ENCODE data around the gene EXTL1.

EXTL1 gene

GRCh38 chr1:26025060-26025459 lies 3.5 kb downstream of the EXTL1 start:
- no peak for DNase-seq (ENCODE audit: low spot score)

GRCh38 chr1:26025517-26025916 lies 3.9 kb downstream of the EXTL1 start:
- DNase-seq (ENCODE audit: low spot score), result peak; percentile 57

- peak; percentile 53 for DNase-seq (ENCODE audit: low spot score)
Measured at GRCh38 chr1:26027716-26028489, 6.3 kb downstream of the EXTL1 start.

- DNase-seq (ENCODE audit: low spot score), result peak; percentile 95
Measured at GRCh38 chr1:26028490-26028980, 7.0 kb downstream of the EXTL1 start.

- DNase-seq (ENCODE audit: low spot score), result no peak
Measured at GRCh38 chr1:26029054-26029863, 7.7 kb downstream of the EXTL1 start.

- no peak for DNase-seq (ENCODE audit: low spot score)
Measured at GRCh38 chr1:26029864-26030481, 8.4 kb downstream of the EXTL1 start.

- no peak for DNase-seq (ENCODE audit: low spot score)
Measured at GRCh38 chr1:26031196-26031595, 9.6 kb downstream of the EXTL1 start.

- no peak for DNase-seq (ENCODE audit: low spot score)
Measured at GRCh38 chr1:26031611-26032220, 10.1 kb downstream of the EXTL1 start.

- DNase-seq (ENCODE audit: low spot score), result no peak
Measured at GRCh38 chr1:26032656-26033357, 11.2 kb downstream of the EXTL1 start.

GRCh38 chr1:26034504-26035202 lies 13.1 kb downstream of the EXTL1 start:
- no peak for DNase-seq (ENCODE audit: low spot score)

- DNase-seq (ENCODE audit: low spot score), result peak; percentile 74
Measured at GRCh38 chr1:26035203-26035958, 13.8 kb downstream of the EXTL1 start.

GRCh38 chr1:26035959-26036755 lies 14.6 kb downstream of the EXTL1 start:
- DNase-seq (ENCODE audit: low spot score), result peak; percentile 55

GRCh38 chr1:26036756-26037281 lies 15.2 kb downstream of the EXTL1 start:
- DNase-seq (ENCODE audit: low spot score), result no peak

- no peak for DNase-seq (ENCODE audit: low spot score)
Measured at GRCh38 chr1:26037904-26038303, 16.3 kb downstream of the EXTL1 start.

- DNase-seq (ENCODE audit: low spot score), result no peak
Measured at GRCh38 chr1:26038477-26038876, 16.9 kb downstream of the EXTL1 start.

GRCh38 chr1:26038904-26039303 lies 17.3 kb downstream of the EXTL1 start:
- DNase-seq (ENCODE audit: low spot score), result no peak

GRCh38 chr1:26041401-26041800 lies 19.8 kb downstream of the EXTL1 start:
- no peak for DNase-seq (ENCODE audit: low spot score)

GRCh38 chr1:26041978-26042377 lies 20.4 kb downstream of the EXTL1 start:
- no peak for DNase-seq (ENCODE audit: low spot score)

GRCh38 chr1:26043765-26044164 lies 22.2 kb downstream of the EXTL1 start:
- DNase-seq (ENCODE audit: low spot score), result no peak
